Gastroesophageal sphincter (tissue), 4 donors: Measurements from ENCODE around the gene SPATA20. TPM values are rescaled to one million over a fixed set of nuclear protein-coding genes. Genes with fewer than 3 reads are reported as not detected.

Experiments
- ATAC-seq: fragments of 150-250 bp; one replicate; pipeline ENCODE4 v1.9.1; 2016; ENCODE audit warnings: mild to moderate bottlenecking, moderate library complexity
- H3K27ac ChIP-seq, 4 donors: fragments of 200-600 bp; sonication (generic) in 3 of 4; 1 replicate in 3 of 4; 2 replicates in 1 of 4; pipeline ENCODE4 v1.5.1; 2016 to 2019
- H3K27me3 ChIP-seq: fragments of 200-600 bp; sonication (generic); one replicate; pipeline ENCODE4 v1.5.1; 2019
- H3K36me3 ChIP-seq, 2 donors: fragments of 200-600 bp; sonication (generic); one replicate each; pipeline ENCODE4 v1.5.1; 2019; ENCODE audit warnings: control low read depth in 1 of 2
- H3K4me1 ChIP-seq, 3 donors: fragments of 200-600 bp; sonication (generic); 1 replicate in 2 of 3; 2 replicates in 1 of 3; pipeline ENCODE4 v1.5.1; 2016 to 2019; ENCODE audit warnings: control low read depth in 2 of 3
- H3K4me3 ChIP-seq, 2 donors: fragments of 200-600 bp; sonication (generic); one replicate each; pipeline ENCODE4 v1.5.1; 2019; ENCODE audit warnings: mild to moderate bottlenecking in 1 of 2, moderate library complexity in 1 of 2
- H3K9me3 ChIP-seq, 3 donors: fragments of 200-600 bp; sonication (generic); one replicate each; pipeline ENCODE4 v1.5.1; 2017 to 2019; ENCODE audit warnings: control low read depth in 2 of 3
- CTCF ChIP-seq, 4 experiments: fragments of 200-600 bp in 2 of 4; fragments of 450-650 bp in 2 of 4; sonication (generic) in 1 of 4; IDR thresholded peaks; one replicate each; pipeline ENCODE4 v1.5.1; 2017 to 2019; ENCODE audit warnings: antibody characterized with exemption in 4 of 4, mild to moderate bottlenecking in 2 of 4, moderate library complexity in 2 of 4
- EP300 ChIP-seq: sonication (generic); formaldehyde crosslinking; IDR thresholded peaks from one replicate; pipeline ENCODE4 v1.6.1; 2017; ENCODE audit warnings: antibody characterized with exemption, mild to moderate bottlenecking
- POLR2A ChIP-seq, 2 donors: fragments of 450-650 bp; IDR thresholded peaks; one replicate each; pipeline ENCODE4 v1.6.1; 2017; ENCODE audit warnings: antibody characterized with exemption in 2 of 2, mild to moderate bottlenecking in 2 of 2, moderate library complexity in 1 of 2
- POLR2AphosphoS5 ChIP-seq: sonication (generic); formaldehyde crosslinking; IDR thresholded peaks from one replicate; pipeline ENCODE4 v1.6.1; 2017; ENCODE audit warnings: antibody characterized with exemption
- WGBS, 2 donors: methylation state at CpG; one replicate each; pipeline ENCODE4 v1.1.5; 2018; ENCODE audit warnings: low coverage in 1 of 2; 5-methylcytosine and 5-hydroxymethylcytosine counted together
- total RNA-seq, 4 donors: library from RNA; depleted of rRNA; stranded (reverse); fragments of >200 nt; gene quantifications; one replicate each; pipeline ENCODE4 v1.1.0, GENCODE V29; 2016

Gene SPATA20
- total RNA-seq, 4 donors from 2014 or later = 45.0 to 75.3 (median 59.8) TPM

DNA sequence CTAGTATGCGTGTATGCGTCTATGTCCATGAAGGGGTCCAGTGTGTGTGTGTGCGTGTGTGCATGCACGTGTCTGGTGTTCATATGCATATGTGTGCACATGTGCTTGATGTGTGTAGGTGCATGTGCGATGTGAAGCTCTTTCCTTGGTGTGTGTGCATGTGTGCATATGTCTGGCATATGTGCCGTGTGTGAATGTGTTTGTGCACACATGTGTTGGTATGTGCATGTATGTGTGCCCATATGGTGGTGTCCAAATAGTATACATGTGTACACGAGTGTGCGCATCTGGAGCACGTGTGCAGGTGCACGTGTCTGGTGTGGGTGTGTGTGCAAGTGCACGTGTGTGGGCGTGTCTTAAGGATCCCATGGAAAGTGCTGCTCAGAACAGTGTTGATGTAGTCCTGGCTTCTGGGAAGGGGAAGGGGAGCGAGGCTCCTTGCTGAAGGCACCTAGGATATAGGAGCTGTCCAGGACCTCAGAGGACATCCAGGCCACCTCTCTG is 30.5 kb downstream of the SPATA20 start:
- Histone ChIP-seq H3K4me1 (no peaks in the 10 kb centered on the region), H3K36me3 (no peaks in the 10 kb centered on the region), H3K27ac (no peak overlapping the region), H3K27me3 (peaks cover 9% of the 10 kb centered on the region), H3K4me3 (no peak overlapping the region), H3K9me3 (no peaks in the 10 kb centered on the region)
- no peak for ATAC-seq
- TF ChIP-seq CTCF (IDR thresholded peaks at IDR 0.05) (no peak), POLR2A (IDR thresholded peaks at IDR 0.05) (no peak), POLR2AphosphoS5 (no peak), EP300 (no peak)
- WGBS, 2 donors = 87 to 92% methylated on average over 8 to 13 of the region's 13 CpGs

GRCh38 chr17:50578173-50578572 is 31.2 kb downstream of the SPATA20 start:
- H3K4me3 ChIP-seq = no peak overlapping the region
- no peak for TF ChIP-seq EP300
- TF ChIP-seq POLR2A (IDR thresholded peaks at IDR 0.05) = no peak
- TF ChIP-seq POLR2AphosphoS5 = no peak
- TF ChIP-seq CTCF (IDR thresholded peaks at IDR 0.05) = no peak
- H3K4me1 ChIP-seq = no peaks in the 10 kb centered on the region
- H3K27ac ChIP-seq = no peak overlapping the region
- ATAC-seq = no peak
- no peaks in the 10 kb centered on the region for H3K9me3 ChIP-seq
- 100% methylated on average over 2 of the region's 16 CpGs; no CpG with 5 or more reads in 1 of the 2 donors for WGBS, 2 donors
- H3K36me3 ChIP-seq = no peaks in the 10 kb centered on the region
- peaks cover 9% of the 10 kb centered on the region for H3K27me3 ChIP-seq

DNA sequence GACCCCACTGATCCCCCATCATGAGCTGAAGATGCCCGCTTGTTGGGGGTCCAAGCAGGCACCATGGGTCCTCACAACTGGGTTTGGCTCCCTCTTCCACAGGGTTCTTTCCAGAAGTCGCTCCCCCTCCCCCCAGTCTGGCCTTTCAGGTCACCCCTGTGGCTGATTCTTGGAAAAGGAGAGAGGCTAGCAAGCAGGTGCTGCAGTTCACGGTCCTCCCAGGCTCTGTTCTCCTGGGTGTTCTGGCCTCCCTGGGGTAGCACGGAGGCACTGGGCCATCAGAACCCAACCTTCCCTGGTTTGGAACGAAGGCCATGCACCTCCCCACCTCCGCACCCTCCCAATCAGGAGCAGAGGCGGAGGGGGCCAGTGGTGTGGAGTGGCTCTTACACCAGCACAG is 32.4 kb downstream of the SPATA20 start:
- WGBS, 2 donors = 83% methylated on average over 1 of the region's 7 CpGs; no CpG with 5 or more reads in 1 of the 2 donors
- TF ChIP-seq POLR2AphosphoS5 (no peak), POLR2A (IDR thresholded peaks at IDR 0.05) (no peak), EP300 (no peak), CTCF (IDR thresholded peaks at IDR 0.05) (no peak)

GRCh38 chr17:50580646-50581045 is 33.7 kb downstream of the SPATA20 start:
- peaks cover 9% of the 10 kb centered on the region for H3K27me3 ChIP-seq
- no peaks in the 10 kb centered on the region for H3K36me3 ChIP-seq
- TF ChIP-seq POLR2A (IDR thresholded peaks at IDR 0.05) = no peak
- TF ChIP-seq CTCF (IDR thresholded peaks at IDR 0.05) = no peak
- TF ChIP-seq POLR2AphosphoS5 = no peak
- no peak for TF ChIP-seq EP300
- no peaks in the 10 kb centered on the region for H3K4me1 ChIP-seq
- H3K9me3 ChIP-seq = no peaks in the 10 kb centered on the region
- no CpG with 5 or more reads among the region's 9 CpGs for WGBS, 2 donors
- ATAC-seq = no peak
- no peak overlapping the region for H3K4me3 ChIP-seq
- no peak overlapping the region for H3K27ac ChIP-seq

More for the DNA sequence above, 32.4 kb downstream of the SPATA20 start:
- H3K4me1 ChIP-seq = no peaks in the 10 kb centered on the region
- no peak overlapping the region for H3K4me3 ChIP-seq
- peaks cover 9% of the 10 kb centered on the region for H3K27me3 ChIP-seq
- H3K9me3 ChIP-seq = no peaks in the 10 kb centered on the region
- no peak overlapping the region for H3K27ac ChIP-seq
- ATAC-seq = no peak
- no peaks in the 10 kb centered on the region for H3K36me3 ChIP-seq

DNA sequence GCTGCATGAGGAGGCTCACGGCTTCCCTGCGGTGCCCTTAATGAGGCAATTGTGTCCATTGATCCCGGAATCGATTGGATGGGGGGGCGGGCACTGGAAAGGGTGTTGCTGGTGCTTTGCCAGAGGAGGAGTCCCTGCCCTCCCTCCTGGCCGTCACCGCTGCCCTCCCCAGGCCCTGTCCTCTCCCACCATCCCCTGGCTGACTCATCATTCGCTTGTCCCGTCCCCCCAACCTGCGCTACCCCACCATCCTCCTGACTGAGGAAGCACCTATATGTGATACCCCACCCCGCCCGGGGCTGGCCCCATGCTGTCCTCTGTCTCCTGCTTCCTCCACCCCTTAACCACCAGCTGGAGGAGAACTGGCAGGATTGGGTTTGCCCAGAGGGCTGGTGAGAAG is 34.3 kb downstream of the SPATA20 start:
- WGBS, 2 donors = 89 to 96% methylated on average over 5 to 6 of the region's 12 CpGs
- H3K4me3 ChIP-seq = no peak overlapping the region
- ATAC-seq = no peak
- TF ChIP-seq CTCF (IDR thresholded peaks at IDR 0.05) = no peak
- TF ChIP-seq POLR2A (IDR thresholded peaks at IDR 0.05) = no peak
- TF ChIP-seq EP300 = no peak
- TF ChIP-seq POLR2AphosphoS5 = no peak
- no peaks in the 10 kb centered on the region for H3K36me3 ChIP-seq
- H3K9me3 ChIP-seq = no peaks in the 10 kb centered on the region
- peaks cover 9% of the 10 kb centered on the region for H3K27me3 ChIP-seq
- no peaks in the 10 kb centered on the region for H3K4me1 ChIP-seq
- H3K27ac ChIP-seq = no peak overlapping the region
